ENCODE data around the gene KAT8. TPM values are rescaled to one million over a fixed set of nuclear protein-coding genes. Genes with fewer than 3 reads are reported as not detected.
A peak's percentile ranks its signal among the peaks of the same experiment; 100 is the strongest.
"Not testable (repeated sequence)": the region's sequence is repeated elsewhere in the genome, so short reads cannot be mapped to it uniquely, and the experiment has no call there.

Gene KAT8
- total RNA-seq, 1 donor from 2014 or later: 60.3 TPM

- ATAC-seq (ENCODE audit: poor library complexity) (no peak), DNase-seq (no peak)
- intact Hi-C loops (cut with DNase I): no loop called here
Observed at GRCh38 chr16:31125844-31126243, 8.4 kb downstream of the KAT8 start.

- DNase-seq: no peak
- intact Hi-C loops (cut with DNase I): no loop called here
- no peak for ATAC-seq (ENCODE audit: poor library complexity)
Observed at GRCh38 chr16:31127182-31127581, 9.7 kb downstream of the KAT8 start.

- peak; percentile 69 for DNase-seq
- intact Hi-C loops (cut with DNase I): no loop called here
- peak; percentile 58 for ATAC-seq (ENCODE audit: poor library complexity)
Observed at GRCh38 chr16:31128711-31129567, 11.5 kb downstream of the KAT8 start.

GRCh38 chr16:31129568-31130335, 12.3 kb downstream of the KAT8 start:
- intact Hi-C loops (cut with DNase I): no loop called here
- peak; percentile 82 for DNase-seq
- ATAC-seq (ENCODE audit: poor library complexity): peak; percentile 34

GRCh38 chr16:31130336-31130891, 12.9 kb downstream of the KAT8 start:
- no peak for ATAC-seq (ENCODE audit: poor library complexity)
- intact Hi-C loops (cut with DNase I): no loop called here

GRCh38 chr16:31130899-31131298, 13.4 kb downstream of the KAT8 start:
- intact Hi-C loops (cut with DNase I): no loop called here
- no peak for DNase-seq
- ATAC-seq (ENCODE audit: poor library complexity): no peak

More at GRCh38 chr16:31130336-31130891, 12.9 kb downstream of the KAT8 start:
- DNase-seq: peak; percentile 61

GRCh38 chr16:31131416-31131815, 14.0 kb downstream of the KAT8 start:
- no peak for DNase-seq
- intact Hi-C loops (cut with DNase I): no loop called here

GRCh38 chr16:31131841-31132271, 14.4 kb downstream of the KAT8 start:
- ATAC-seq (ENCODE audit: poor library complexity) (no peak), DNase-seq (no peak)
- intact Hi-C loops (cut with DNase I): no loop called here

More at GRCh38 chr16:31131416-31131815, 14.0 kb downstream of the KAT8 start:
- ATAC-seq (ENCODE audit: poor library complexity): no peak

GRCh38 chr16:31132303-31132979, 15.0 kb downstream of the KAT8 start:
- DNase-seq (no peak), ATAC-seq (ENCODE audit: poor library complexity) (no peak)
- intact Hi-C loops (cut with DNase I): no loop called here

- no peak for ATAC-seq (ENCODE audit: poor library complexity)
- intact Hi-C loops (cut with DNase I): no loop called here
- DNase-seq: no peak
Observed at GRCh38 chr16:31133046-31133501, 15.6 kb downstream of the KAT8 start.

GRCh38 chr16:31134091-31134571, 16.7 kb downstream of the KAT8 start:
- DNase-seq (no peak), ATAC-seq (ENCODE audit: poor library complexity) (no peak)
- intact Hi-C loops (cut with DNase I): no loop called here

- intact Hi-C loops (cut with DNase I): no loop called here
- ATAC-seq (ENCODE audit: poor library complexity): no peak
- DNase-seq: no peak
Observed at GRCh38 chr16:31134625-31135534, 17.4 kb downstream of the KAT8 start.

GRCh38 chr16:31135535-31136286, 18.2 kb downstream of the KAT8 start, which contains the start of gene PRSS8:
TSS of gene PRSS8 (minus strand) at chr16:31135727. CDS start at chr16:31135498, 229 bp downstream.
- intact Hi-C loops (cut with DNase I): no loop called here
- DNase-seq: no peak
- ATAC-seq (ENCODE audit: poor library complexity): no peak

- ATAC-seq (ENCODE audit: poor library complexity) (no peak), DNase-seq (no peak)
- intact Hi-C loops (cut with DNase I): no loop called here
Observed at GRCh38 chr16:31136287-31136662, 18.8 kb downstream of the KAT8 start.

- not testable (repeated sequence) for ATAC-seq (ENCODE audit: poor library complexity)
Observed at GRCh38 chr16:31136822-31137499, 19.5 kb downstream of the KAT8 start.

More at GRCh38 chr16:31136822-31137499, 19.5 kb downstream of the KAT8 start:
- DNase-seq; intact Hi-C loops (cut with DNase I): not testable (repeated sequence)

All from Right ventricle myocardium superior (tissue), 1 donor.